ENCODE measurements around the gene SNTB2. TPM values are rescaled to one million over a fixed set of nuclear protein-coding genes. Genes with fewer than 3 reads are reported as not detected.

Gene SNTB2
- total and polyA plus RNA-seq, 2 of the 13 experiments (the other 11 are each of a cell fraction or from before 2014, with no cell fraction given), result 11.5 to 19.2 TPM

DNA sequence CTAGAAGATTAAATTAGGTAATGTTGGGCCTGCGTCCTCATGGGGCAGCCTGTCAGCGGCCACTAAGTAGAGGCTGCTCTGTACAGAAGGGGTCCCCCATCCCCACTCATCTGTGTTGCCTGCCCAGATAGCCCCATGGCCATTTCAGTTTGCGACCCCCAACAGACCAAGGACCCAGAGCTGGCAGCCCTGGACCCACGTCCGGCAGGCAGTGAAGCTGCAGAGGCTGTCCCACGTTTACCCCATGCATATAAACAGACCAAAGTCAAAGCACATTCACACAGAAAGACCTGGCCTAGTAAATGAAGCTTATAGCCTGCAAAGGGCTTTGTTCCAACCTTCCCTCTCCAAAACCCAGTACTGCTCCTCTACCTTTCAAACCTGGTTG lies 138.8 kb downstream of the SNTB2 start (continued):
- TF ChIP-seq, protein P1, sequence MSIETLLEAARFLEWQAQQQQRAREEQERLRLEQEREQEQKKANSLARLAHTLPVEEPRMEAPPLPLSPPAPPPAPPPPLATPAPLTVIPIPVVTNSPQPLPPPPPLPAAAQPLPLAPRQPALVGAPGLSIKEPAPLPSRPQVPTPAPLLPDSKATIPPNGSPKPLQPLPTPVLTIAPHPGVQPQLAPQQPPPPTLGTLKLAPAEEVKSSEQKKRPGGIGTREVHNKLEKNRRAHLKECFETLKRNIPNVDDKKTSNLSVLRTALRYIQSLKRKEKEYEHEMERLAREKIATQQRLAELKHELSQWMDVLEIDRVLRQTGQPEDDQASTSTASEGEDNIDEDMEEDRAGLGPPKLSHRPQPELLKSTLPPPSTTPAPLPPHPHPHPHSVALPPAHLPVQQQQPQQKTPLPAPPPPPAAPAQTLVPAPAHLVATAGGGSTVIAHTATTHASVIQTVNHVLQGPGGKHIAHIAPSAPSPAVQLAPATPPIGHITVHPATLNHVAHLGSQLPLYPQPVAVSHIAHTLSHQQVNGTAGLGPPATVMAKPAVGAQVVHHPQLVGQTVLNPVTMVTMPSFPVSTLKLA (IDR thresholded peaks at IDR 0.05), result no peak

DNA sequence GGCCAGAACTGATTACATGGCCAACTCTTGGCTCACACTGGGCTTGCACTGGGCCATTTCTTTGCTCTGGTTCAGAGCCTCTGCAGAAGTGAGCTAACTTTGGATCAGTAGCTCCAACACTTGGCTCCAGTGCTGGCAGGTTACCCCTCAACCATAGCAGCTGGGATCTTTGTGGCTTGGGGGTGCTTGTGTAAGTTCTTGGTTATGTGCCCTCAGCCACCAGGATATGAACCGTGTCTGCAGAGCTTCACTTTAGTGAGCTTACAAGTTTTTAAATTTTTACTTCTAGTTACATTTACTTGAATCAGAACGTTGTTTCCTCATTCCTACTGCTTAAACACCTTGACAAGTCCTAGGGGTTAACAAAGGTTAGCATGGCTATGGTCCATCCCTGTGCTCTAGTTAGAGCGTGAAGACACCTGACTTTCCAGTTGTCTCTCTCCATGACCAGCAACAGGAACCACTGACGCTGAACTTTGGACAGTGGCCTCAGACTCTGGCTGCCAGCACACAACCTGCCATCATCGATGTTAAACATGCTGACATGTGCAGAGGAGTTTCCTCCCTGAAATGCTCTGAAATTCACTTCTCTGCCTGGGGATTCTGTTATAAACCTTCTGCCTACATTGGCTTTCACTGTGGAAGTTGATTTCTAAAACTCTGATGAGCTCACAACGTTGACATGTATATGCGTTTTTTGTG lies 139.4 kb downstream of the SNTB2 start:
- H2AFZ ChIP-seq (ENCODE audit: low read length), result no peak overlapping the region
- TSS peak; percentile 10 for BruUV-seq (replicated peaks)
- in situ Hi-C loops (cut with HindIII; ENCODE audit: extremely low pct_ligation_motif_present, low pct_unique_long_range_greater_than_20kb) (no loop called here), intact Hi-C loops (cut with micrococcal nuclease; ENCODE audit: unreplicated experiment) (loop anchor here (1.0 to 2.0 kb wide), 2 partner anchors 16 to 59 kb away; partner anchors contain the start of gene VPS4A)
- peak overlapping the region in 2 of 3 experiments; percentile 13 to 84; a peak in 4 of 6 replicates for H3K4me3 ChIP-seq (replicated peaks in 1 of 3; ENCODE audit: insufficient read depth in 1 of 3, low read depth in 2 of 3, low read length in 3 of 3)
- ATAC-seq, result peak; percentile 51
- no peaks in the 10 kb centered on the region for H3K27me3 ChIP-seq (ENCODE audit: control insufficient read depth in 1 of 2, insufficient read depth in 2 of 2, low read length in 2 of 2)
- peaks cover 60% of the 10 kb centered on the region for H3K4me1 ChIP-seq (ENCODE audit: insufficient read depth, low read length)
- peak overlapping the region; percentile 68 for H3K27ac ChIP-seq (ENCODE audit: extremely low read length, insufficient read depth, low read length)
- peak; percentile 94 for DNase-seq (ENCODE audit: low spot score)
- 13% methylated on average over 7 of the region's 7 CpGs for WGBS (ENCODE audit: low lambda C conversion rate)
- no peaks in the 10 kb centered on the region for H3K9me3 ChIP-seq (ENCODE audit: low read length)
- CTCF ChIA-PET (ENCODE audit: low intra/inter-chr PET ratio, low total read pairs), result interaction anchor here (1.0 to 1.1 kb wide), 2 partner anchors 12 to 14 kb away, joined by 3 to 4 read pairs; partner anchors contain the start of gene NIP7
- H3K4me2 ChIP-seq (ENCODE audit: low read depth, low read length), result peak overlapping the region; percentile 80
- H3K36me3 ChIP-seq (replicated peaks in 1 of 2; ENCODE audit: control insufficient read depth in 1 of 2, insufficient read depth in 2 of 2, low read length in 2 of 2), result peaks cover 24 to 46% of the 10 kb centered on the region in 2 experiments
- FAIRE-seq, result peak; percentile 94
- POLR2A ChIA-PET, result interaction anchor here (0.7 to 5.8 kb wide), 6 partner anchors 9 to 25 kb away, joined by 3 to 52 read pairs (median 8); partner anchors contain the start of genes COG8, NIP7, TMED6 and VPS4A
- H3K9ac ChIP-seq (ENCODE audit: insufficient read depth, low read depth, low read length), result peak overlapping the region; percentile 45
- peaks cover 35% of the 10 kb centered on the region for H4K20me1 ChIP-seq (ENCODE audit: insufficient read depth, low read length)
- H3K79me2 ChIP-seq (ENCODE audit: insufficient read depth, low read length), result peaks cover 62% of the 10 kb centered on the region
- no peak for TF ChIP-seq ZNF337 (CRISPR knock-in tag; IDR thresholded peaks at IDR 0.05; ENCODE audit: borderline replicate concordance, low read depth)
- TF ChIP-seq LCORL (IDR thresholded peaks at IDR 0.05), result no peak
- TF ChIP-seq LCORL (CRISPR knock-in tag; IDR thresholded peaks at IDR 0.05), result peak; percentile 69; the same call in 1 of the 2 replicates
- TF ChIP-seq MTF2 (CRISPR knock-in tag; IDR thresholded peaks at IDR 0.05; ENCODE audit: borderline replicate concordance), result no peak
- TF ChIP-seq, protein P2, sequence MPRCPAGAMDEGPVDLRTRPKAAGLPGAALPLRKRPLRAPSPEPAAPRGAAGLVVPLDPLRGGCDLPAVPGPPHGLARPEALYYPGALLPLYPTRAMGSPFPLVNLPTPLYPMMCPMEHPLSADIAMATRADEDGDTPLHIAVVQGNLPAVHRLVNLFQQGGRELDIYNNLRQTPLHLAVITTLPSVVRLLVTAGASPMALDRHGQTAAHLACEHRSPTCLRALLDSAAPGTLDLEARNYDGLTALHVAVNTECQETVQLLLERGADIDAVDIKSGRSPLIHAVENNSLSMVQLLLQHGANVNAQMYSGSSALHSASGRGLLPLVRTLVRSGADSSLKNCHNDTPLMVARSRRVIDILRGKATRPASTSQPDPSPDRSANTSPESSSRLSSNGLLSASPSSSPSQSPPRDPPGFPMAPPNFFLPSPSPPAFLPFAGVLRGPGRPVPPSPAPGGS (CRISPR knock-in tag; IDR thresholded peaks at IDR 0.05), result no peak; the same call in 1 of the 2 replicates
- TF ChIP-seq ZMYM4 (CRISPR knock-in tag; IDR thresholded peaks at IDR 0.05), result 0 out of 2 replicates have a peak, but pooled peaks have one; percentile 56
- TF ChIP-seq KDM2A (CRISPR knock-in tag; IDR thresholded peaks at IDR 0.05; ENCODE audit: borderline replicate concordance, low read depth), result peak; percentile 66; the same call in 1 of the 2 replicates
- TF ChIP-seq NFIB (CRISPR knock-in tag; IDR thresholded peaks at IDR 0.05; ENCODE audit: borderline replicate concordance), result no peak
- no peak for TF ChIP-seq MLLT10 (CRISPR knock-in tag; IDR thresholded peaks at IDR 0.05)
- no peak; the same call in 1 of the 2 replicates for TF ChIP-seq NR2C2 (CRISPR knock-in tag; IDR thresholded peaks at IDR 0.05; ENCODE audit: borderline replicate concordance)
- TF ChIP-seq, protein P3, sequence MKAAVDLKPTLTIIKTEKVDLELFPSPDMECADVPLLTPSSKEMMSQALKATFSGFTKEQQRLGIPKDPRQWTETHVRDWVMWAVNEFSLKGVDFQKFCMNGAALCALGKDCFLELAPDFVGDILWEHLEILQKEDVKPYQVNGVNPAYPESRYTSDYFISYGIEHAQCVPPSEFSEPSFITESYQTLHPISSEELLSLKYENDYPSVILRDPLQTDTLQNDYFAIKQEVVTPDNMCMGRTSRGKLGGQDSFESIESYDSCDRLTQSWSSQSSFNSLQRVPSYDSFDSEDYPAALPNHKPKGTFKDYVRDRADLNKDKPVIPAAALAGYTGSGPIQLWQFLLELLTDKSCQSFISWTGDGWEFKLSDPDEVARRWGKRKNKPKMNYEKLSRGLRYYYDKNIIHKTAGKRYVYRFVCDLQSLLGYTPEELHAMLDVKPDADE (CRISPR knock-in tag; IDR thresholded peaks at IDR 0.05), result no peak
- no peak for TF ChIP-seq ZNF792 (CRISPR knock-in tag; IDR thresholded peaks at IDR 0.05)
- no peak for TF ChIP-seq ZNF713 (CRISPR knock-in tag; IDR thresholded peaks at IDR 0.05)
- TF ChIP-seq SATB2 (CRISPR knock-in tag; IDR thresholded peaks at IDR 0.05), result no peak
- TF ChIP-seq KMT2A (CRISPR knock-in tag; IDR thresholded peaks at IDR 0.05), result peak; percentile 73
- TF ChIP-seq ZNF644 (CRISPR knock-in tag; IDR thresholded peaks at IDR 0.05; ENCODE audit: low read depth), result peak; percentile 100
